GF-D8 (cell line): ENCODE data around the gene RAB11FIP3.
"Not testable (repeated sequence)": the region's sequence is repeated elsewhere in the genome, so short reads cannot be mapped to it uniquely, and the experiment has no call there.

Experiments
- DNase-seq: peaks from one replicate; lab custom pipeline; 2025; lab: John Stamatoyannopoulos, UW

The RAB11FIP3 gene

DNA sequence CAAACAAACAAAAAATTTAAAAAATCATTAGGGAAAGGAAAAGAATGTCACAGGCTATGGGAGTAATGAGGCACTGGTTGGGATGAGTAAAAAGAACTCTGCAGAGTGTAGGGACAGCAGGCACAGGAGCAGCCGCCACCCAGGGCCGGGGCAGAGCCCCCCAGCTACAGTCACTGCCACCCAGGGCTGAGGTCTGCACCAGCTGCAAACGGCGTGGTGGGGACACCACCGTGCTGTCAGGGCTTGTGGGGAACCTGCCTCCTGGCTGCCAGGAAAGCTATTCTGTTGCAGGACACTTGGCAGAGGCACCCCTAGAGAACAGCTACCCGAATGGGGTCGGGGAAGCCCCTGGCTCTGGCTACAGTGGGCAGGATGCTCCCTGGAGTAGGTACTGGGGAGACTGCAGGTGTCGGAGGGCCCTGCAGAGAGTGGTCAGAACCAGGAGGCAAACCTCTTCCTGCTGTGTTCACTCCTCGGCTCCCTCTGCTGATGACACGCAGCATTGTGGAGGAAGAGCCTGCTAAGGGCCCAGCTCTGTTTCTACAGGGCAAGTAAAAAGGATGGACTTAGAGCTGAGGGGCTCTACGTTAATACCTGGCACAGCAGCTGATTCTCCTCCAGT is 69.8 kb downstream of the RAB11FIP3 start:
- no peak for DNase-seq

GRCh38 chr16:496097-496886 is 70.8 kb downstream of the RAB11FIP3 start:
- no peak for DNase-seq

- no peak for DNase-seq
Observed at GRCh38 chr16:497258-497657, 71.8 kb downstream of the RAB11FIP3 start.

GRCh38 chr16:499924-500323 is 74.5 kb downstream of the RAB11FIP3 start:
- DNase-seq = no peak

GRCh38 chr16:500709-501108 is 75.3 kb downstream of the RAB11FIP3 start:
- DNase-seq = no peak

GRCh38 chr16:502179-502943 is 76.9 kb downstream of the RAB11FIP3 start:
- DNase-seq = no peak

- no peak for DNase-seq
Observed at GRCh38 chr16:503150-504071, 78.0 kb downstream of the RAB11FIP3 start.

GRCh38 chr16:505479-506245 is 80.2 kb downstream of the RAB11FIP3 start:
- no peak for DNase-seq

GRCh38 chr16:506246-506546 is 80.7 kb downstream of the RAB11FIP3 start:
- no peak for DNase-seq

DNA sequence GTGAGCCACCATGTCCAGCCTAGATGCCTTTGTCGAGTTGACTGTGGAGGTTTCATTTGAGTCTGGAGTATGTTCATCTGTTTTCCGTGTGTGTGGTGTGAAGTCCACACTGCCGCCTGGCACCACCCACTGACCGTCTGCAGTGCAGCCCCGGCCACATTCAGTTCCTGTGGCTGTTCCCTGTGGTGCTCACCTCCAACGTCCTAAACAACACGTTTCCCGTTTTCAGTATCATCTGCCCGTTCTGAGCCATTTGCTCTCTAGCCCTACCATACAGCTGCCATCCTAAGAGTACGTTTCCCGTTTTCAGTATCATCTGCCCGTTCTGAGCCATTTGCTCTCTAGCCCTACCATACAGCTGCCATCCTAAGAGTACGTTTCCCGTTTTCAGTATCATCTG is 82.1 kb downstream of the RAB11FIP3 start:
- DNase-seq = not testable (repeated sequence)

DNA sequence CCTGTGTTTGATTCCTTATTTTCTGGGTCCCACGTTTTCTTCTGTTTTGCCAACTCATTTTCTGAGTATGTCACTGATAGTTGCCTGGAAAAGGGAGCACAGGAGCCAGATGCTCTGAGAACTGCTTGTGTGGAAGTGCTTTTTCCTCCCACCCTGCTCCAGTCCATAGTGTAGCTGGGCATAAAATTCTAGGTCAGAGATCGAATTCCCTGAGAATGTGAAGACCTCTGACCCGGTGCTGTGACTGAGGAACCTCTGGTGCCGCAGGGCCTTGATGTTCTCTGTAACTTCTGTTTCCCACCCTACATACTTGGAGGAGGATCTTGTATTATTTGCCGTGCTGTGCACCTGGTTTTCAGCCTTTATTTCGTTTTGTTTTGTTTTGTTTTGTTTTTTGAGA is 82.5 kb downstream of the RAB11FIP3 start:
- DNase-seq = no peak

DNA sequence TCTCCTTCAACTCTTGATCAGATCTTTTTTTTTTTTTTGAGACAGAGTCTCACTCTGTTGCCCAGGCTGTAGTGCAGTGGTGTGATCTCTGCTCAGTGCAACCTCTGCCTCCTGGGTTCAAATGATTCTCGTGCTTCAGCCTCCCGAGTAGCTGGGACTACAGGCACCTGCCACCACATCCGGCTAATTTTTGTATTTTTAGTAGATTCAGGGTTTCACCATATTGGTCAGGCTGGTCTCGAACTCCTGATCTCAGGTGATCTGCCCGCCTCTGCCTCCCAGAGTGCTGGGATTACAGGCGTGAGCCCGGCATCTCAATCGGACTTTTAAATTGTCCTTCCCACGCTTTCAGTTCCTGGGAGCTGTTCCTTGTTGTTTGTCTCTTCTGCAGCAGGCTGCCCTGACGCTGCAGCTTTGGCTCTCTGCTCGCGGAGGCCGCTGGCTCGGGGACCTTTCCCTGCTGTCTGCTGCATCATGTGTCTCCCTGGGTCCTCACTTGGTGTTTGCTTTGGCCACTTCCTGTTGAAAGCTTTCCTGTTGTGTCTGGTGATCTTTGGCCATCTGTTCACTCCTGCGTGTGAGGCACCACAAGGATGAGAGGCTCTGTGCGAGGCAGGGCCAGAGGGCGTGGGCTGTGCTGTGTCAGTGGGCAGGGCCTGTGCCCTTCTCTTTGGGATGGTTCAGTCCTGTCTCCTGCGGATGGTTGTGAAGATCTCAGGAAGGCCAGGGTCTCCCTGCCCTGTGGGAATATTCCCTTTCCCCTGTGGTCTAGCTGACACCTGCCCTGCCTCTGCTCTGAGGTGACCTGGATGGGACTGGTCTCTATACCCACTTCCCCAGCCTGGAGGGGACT is 83.7 kb downstream of the RAB11FIP3 start:
- no peak for DNase-seq

DNA sequence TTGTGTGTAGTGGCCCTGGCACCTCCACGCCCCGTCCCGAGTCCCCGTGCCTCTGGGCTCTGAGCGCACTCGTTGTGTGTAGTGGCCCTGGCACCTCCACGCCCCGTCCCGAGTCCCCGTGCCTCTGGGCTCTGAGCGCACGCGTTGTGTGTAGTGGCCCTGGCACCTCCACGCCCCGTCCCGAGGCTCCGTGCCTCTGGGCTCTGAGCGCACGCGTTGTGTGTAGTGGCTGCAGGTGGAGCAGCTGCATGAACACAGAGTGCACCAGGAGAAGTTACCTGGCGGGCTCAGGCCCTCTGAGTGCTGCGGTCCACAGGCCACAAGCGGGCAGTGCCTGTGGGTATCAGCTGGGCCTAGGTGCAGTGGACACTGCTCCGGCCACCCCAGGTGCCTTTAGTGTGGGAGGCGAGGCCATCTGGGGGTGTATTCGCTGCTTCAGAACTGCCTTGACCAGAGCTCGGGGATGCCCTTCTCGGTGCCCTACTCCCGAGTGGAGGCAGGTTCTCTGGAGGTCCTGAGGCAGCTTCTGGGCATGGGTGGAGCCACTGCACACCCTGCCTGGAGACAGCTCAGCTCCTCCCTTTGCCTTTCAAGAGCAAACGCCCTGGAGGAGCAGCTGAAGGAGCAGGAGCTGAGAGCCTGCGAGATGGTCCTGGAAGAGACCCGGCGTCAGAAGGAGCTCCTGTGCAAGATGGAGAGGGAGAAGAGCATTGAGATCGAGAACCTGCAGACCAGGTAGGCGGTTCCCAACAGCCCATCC is 84.8 kb downstream of the RAB11FIP3 start:
- no peak for DNase-seq

DNA sequence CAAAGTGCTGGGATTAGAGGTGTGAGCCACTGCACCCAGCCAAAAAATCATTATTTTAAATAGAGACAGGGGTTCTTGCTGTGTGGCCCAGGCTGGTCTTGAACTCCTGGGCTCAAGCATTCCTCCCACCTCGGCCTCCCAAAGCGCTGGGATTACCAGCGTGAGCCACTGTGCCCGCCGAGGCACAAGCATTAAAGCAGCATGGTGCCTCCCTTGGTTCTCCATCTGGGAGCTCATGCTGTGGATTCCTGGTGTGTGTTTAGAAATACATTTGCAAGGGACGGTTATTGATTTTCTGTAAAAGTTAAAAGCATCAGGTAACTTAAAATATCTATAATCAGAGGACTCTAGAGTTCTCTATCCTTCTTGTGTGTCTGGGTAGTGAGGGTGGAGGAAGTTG is 87.4 kb downstream of the RAB11FIP3 start:
- no peak for DNase-seq

DNA sequence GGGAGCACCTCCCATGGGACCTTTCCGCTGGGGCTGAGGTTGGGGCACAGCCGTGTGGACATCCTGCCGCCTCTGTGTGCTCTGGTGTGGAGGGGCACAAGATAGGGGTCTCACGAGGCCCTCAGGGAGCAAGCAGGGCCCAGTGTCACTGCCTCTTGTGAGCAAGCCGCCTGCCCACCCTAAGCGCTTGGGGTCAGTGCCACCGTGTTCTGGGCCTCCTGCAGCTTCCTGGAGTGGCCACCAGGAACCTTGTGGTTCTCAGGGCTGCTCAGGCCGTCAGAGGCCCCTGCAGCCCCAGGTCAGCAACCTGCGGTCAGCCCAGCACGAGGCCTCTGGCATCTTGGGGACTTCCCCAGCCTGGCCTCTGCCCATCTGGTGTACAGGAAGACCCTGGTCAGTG is 88.5 kb downstream of the RAB11FIP3 start:
- DNase-seq = no peak

DNA sequence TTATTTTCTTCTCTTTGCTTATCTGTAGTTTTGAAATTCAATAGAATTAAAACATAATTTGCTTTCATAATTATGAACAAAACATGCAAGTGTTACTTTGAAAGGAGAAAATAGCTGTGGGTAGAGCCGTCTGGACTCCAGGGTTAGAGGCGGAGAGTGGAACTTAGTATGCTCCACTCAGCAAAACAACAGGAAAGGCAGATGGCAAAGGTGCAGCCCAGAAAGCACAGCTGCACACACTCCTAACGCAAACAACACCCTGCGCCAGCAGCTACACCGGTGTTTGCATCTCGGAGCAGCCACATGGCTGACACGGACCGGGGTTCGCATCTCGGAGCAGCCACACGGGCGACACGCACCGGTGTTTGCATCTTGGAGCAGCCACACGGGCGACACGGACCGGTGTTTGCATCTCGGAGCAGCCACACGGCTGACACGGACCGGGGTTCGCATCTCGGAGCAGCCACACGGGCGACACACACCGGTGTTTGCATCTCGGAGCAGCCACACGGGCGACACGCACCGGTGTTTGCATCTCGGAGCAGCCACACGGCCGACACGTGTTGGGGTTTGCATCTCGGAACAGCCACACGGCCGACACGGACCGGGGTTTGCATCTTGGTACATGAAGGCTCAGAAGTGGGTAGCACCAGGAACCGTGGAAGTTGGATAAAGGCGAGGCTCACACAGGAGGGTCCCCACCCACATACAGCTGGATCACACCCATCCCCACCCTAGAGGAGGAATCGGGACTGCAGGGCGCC is 89.9 kb downstream of the RAB11FIP3 start:
- DNase-seq = no peak

- no peak for DNase-seq
Observed at GRCh38 chr16:515939-516226, 90.4 kb downstream of the RAB11FIP3 start.

GRCh38 chr16:516301-516700 is 90.9 kb downstream of the RAB11FIP3 start:
- DNase-seq = no peak

- DNase-seq = no peak
Observed at GRCh38 chr16:518858-519257, 93.4 kb downstream of the RAB11FIP3 start.
